ENCODE results near the gene SEMA3D. TPM values are rescaled to one million over a fixed set of nuclear protein-coding genes. Genes with fewer than 3 reads are reported as not detected.

SEMA3D gene
- total RNA-seq, 1 donor from 2014 or later = 9.1 TPM

DNA sequence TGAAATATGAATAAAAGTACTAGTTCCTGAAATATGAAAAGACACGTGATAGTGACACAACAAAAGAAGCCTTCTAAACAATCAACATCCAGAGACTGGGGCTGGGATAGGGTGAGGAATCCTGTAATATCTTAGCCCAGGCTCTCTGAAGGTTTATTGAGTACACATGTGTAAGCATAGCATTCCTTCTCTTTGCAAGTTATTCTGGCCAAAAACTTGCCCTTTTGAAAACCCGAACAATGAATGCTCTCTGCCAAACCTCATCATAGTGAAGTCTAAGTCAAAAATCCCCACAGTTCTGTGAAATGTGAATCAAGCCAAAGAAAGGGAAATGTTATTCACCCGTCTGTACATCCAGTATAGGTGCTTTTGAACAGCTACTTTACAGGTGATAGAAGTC is 11.6 kb downstream of the SEMA3D start:
- peak; percentile 63 for FAIRE-seq
- H3K4me3 Mint-ChIP-seq (ENCODE audit: unreplicated experiment) = no peak overlapping the region

DNA sequence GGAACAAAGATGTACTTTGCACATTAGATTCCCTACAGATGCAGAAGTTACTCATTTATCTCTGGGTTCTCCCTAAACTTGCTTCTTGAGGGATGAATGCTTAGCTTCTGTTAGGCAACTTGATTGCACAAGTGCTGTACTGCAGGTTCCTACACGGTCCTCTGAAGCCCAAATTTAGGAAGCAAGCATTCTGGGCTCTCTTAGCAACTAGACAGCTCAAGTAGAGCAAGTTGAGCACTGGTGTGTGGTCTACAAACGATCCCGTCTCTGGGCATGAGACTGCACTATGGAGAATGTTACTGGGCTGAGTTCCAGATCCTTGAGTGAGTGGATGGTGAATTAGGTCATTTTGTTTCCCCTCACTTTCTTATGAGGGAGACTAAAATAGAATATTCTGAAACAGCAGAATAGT is 14.3 kb downstream of the SEMA3D start:
- H3K4me1 Mint-ChIP-seq (ENCODE audit: low read depth, unreplicated experiment) = peaks cover 17% of the 10 kb centered on the region
- DNase-seq (ENCODE audit: low read depth) = peak; percentile 91

More for the DNA sequence above, 11.6 kb downstream of the SEMA3D start:
- H3K36me3 Mint-ChIP-seq (ENCODE audit: low read depth, unreplicated experiment) = peaks cover 5% of the 10 kb centered on the region
- H2AFZ ChIP-seq (ENCODE audit: low read depth, low read length) = no peak overlapping the region
- no peaks in the 10 kb centered on the region for H3K79me2 ChIP-seq (ENCODE audit: insufficient read depth, low read length)
- no peak for TF ChIP-seq EZH2 (IDR thresholded peaks at IDR 0.05; ENCODE audit: insufficient read depth, low read length)
- TF ChIP-seq CTCF (IDR thresholded peaks at IDR 0.05; ENCODE audit: insufficient read depth, low read depth, low read length) = no peak
- no peak overlapping the region for H3K27ac ChIP-seq (ENCODE audit: low read depth, low read length)
- no peak overlapping the region for H3K27ac Mint-ChIP-seq (ENCODE audit: unreplicated experiment)
- H3K27me3 Mint-ChIP-seq (ENCODE audit: low read depth, unreplicated experiment) = no peaks in the 10 kb centered on the region
- H3K9ac ChIP-seq (ENCODE audit: low read length) = no peak overlapping the region
- no peak overlapping the region for H3K4me2 ChIP-seq (ENCODE audit: low read length)
- H3K4me3 ChIP-seq (ENCODE audit: insufficient read depth, low read depth, low read length) = no peak overlapping the region
- DNase-seq (ENCODE audit: low read depth) = peak; percentile 55
- H3K4me1 Mint-ChIP-seq (ENCODE audit: low read depth, unreplicated experiment) = peaks cover 17% of the 10 kb centered on the region
- H3K9me3 Mint-ChIP-seq (ENCODE audit: unreplicated experiment) = peaks cover 12% of the 10 kb centered on the region
- no peaks in the 10 kb centered on the region for H3K36me3 ChIP-seq (ENCODE audit: insufficient read depth, low read length)
- no peaks in the 10 kb centered on the region for H4K20me1 ChIP-seq (ENCODE audit: insufficient read depth, low read length)
- H3K9me3 ChIP-seq (ENCODE audit: insufficient read depth, low read depth, low read length) = peaks cover 6% of the 10 kb centered on the region
- H3K27me3 ChIP-seq (ENCODE audit: insufficient read depth, low read length) = no peaks in the 10 kb centered on the region
- H3K4me1 ChIP-seq (ENCODE audit: insufficient read depth, low read length) = peaks cover 6% of the 10 kb centered on the region

More for the DNA sequence above, 14.3 kb downstream of the SEMA3D start:
- Mint-ChIP-seq H3K4me3 (ENCODE audit: unreplicated experiment) (no peak overlapping the region), H3K27ac (ENCODE audit: unreplicated experiment) (peak overlapping the region; percentile 48), H3K27me3 (ENCODE audit: low read depth, unreplicated experiment) (no peaks in the 10 kb centered on the region), H3K36me3 (ENCODE audit: low read depth, unreplicated experiment) (no peaks in the 10 kb centered on the region), H3K9me3 (ENCODE audit: unreplicated experiment) (no peaks in the 10 kb centered on the region)
- H3K27ac ChIP-seq (ENCODE audit: low read depth, low read length) = no peak overlapping the region
- no peaks in the 10 kb centered on the region for H4K20me1 ChIP-seq (ENCODE audit: insufficient read depth, low read length)
- no peaks in the 10 kb centered on the region for H3K27me3 ChIP-seq (ENCODE audit: insufficient read depth, low read length)
- H3K36me3 ChIP-seq (ENCODE audit: insufficient read depth, low read length) = no peaks in the 10 kb centered on the region
- peak; percentile 64 for FAIRE-seq
- TF ChIP-seq EZH2 (IDR thresholded peaks at IDR 0.05; ENCODE audit: insufficient read depth, low read length) (no peak), CTCF (IDR thresholded peaks at IDR 0.05; ENCODE audit: insufficient read depth, low read depth, low read length) (no peak)
- H3K4me3 ChIP-seq (ENCODE audit: insufficient read depth, low read depth, low read length) = no peak overlapping the region
- no peaks in the 10 kb centered on the region for H3K9me3 ChIP-seq (ENCODE audit: insufficient read depth, low read depth, low read length)
- peaks cover 6% of the 10 kb centered on the region for H3K4me1 ChIP-seq (ENCODE audit: insufficient read depth, low read length)
- H3K79me2 ChIP-seq (ENCODE audit: insufficient read depth, low read length) = no peaks in the 10 kb centered on the region
- no peak overlapping the region for H3K9ac ChIP-seq (ENCODE audit: low read length)
- H3K4me2 ChIP-seq (ENCODE audit: low read length) = peak overlapping the region; percentile 60
- peak overlapping the region; percentile 51 for H2AFZ ChIP-seq (ENCODE audit: low read depth, low read length)
